ENCODE results near the gene NFAM1.
A peak's percentile ranks its signal among the peaks of the same experiment; 100 is the strongest.

The NFAM1 gene

GRCh38 chr22:42439021-42439567 is 6.9 kb upstream of the NFAM1 start:
- Histone ChIP-seq H3K9ac (ENCODE audit: low read depth, low read length) (no peak overlapping the region), H3K27ac (ENCODE audit: low read depth, low read length) (no peak overlapping the region), H3K27me3 (ENCODE audit: control insufficient read depth, insufficient read depth, low read length) (0 out of 2 replicates have a peak, but pooled peaks cover 5% of the 10 kb centered on the region), H3K36me3 (ENCODE audit: control insufficient read depth, insufficient read depth, low read length) (no peaks in the 10 kb centered on the region), H3K9me3 (ENCODE audit: control insufficient read depth, insufficient read depth, low read length) (no peaks in the 10 kb centered on the region), H3K4me1 (ENCODE audit: control insufficient read depth, insufficient read depth, low read length) (peaks cover 28% of the 10 kb centered on the region), H3K4me3 (ENCODE audit: low read depth, low read length) (no peak overlapping the region)

DNA sequence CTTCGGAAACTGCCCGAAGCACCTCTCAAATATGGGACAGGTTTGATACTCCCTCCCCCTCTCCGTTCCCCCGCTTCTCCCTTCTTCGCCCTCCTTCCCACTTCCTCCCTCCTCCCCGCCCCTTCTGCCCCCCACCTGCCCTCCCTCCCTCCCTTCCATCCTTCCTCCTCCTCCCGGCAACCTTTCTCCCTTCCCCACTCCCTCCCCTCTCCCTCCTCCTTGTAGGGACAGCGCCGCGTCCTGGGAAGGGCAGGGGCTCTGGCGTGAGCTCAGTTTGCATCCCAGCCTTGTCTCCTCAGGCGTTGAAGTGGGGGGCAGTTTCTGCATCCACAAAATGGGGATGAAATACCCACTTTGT is 6.1 kb upstream of the NFAM1 start:
- Histone ChIP-seq H3K9me3 (ENCODE audit: control insufficient read depth, insufficient read depth, low read length) (no peaks in the 10 kb centered on the region), H3K36me3 (ENCODE audit: control insufficient read depth, insufficient read depth, low read length) (no peaks in the 10 kb centered on the region), H3K27ac (ENCODE audit: low read depth, low read length) (no peak overlapping the region), H3K27me3 (ENCODE audit: control insufficient read depth, insufficient read depth, low read length) (0 out of 2 replicates have a peak, but pooled peaks cover 5% of the 10 kb centered on the region), H3K4me3 (ENCODE audit: low read depth, low read length) (peak overlapping the region; percentile 90), H3K4me1 (ENCODE audit: control insufficient read depth, insufficient read depth, low read length) (peaks cover 22% of the 10 kb centered on the region), H3K9ac (ENCODE audit: low read depth, low read length) (no peak overlapping the region)

DNA sequence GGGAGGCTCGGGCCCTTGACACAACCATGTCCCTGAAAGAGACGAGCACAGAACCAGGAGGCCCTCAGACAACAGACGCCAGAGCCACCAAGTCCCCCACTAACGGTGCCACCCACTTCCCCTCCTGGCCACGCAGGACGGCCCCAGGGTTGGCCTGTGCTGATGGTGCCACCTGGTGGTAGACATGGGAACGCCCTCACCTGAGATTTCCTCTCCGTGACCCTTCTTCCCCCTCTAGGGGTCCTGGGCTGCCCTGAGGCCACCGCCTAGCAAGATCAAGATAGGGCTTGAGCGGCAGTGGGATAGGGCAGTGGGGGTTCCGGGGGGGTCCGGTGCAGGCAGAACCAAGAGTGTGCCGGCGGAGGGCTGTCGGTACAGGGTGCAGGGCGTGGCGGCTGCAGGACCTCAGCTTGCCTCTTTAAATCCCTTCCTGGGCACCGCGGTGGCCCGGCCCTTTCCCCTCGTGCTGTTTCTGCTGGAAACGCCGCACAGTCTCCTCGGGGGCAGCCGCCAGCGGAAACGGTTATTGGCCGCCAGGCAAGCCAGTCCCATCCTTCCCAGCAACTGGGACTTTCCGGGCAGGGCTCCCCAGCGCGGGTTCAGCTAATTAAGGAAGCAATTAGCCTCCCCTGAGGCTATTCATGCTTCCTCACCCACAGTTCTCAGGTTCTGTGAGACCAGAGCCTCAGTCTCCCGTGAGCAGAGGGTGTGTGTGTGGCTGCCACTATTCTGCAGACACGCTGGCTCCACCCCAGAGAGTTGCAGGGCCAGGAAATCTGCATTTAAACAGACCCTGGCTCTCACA is 5.5 kb upstream of the NFAM1 start:
- peaks cover 7% of the 10 kb centered on the region for H3K27me3 ChIP-seq (ENCODE audit: control insufficient read depth, insufficient read depth, low read length)
- H3K4me1 ChIP-seq (ENCODE audit: control insufficient read depth, insufficient read depth, low read length), result peaks cover 26% of the 10 kb centered on the region
- no peaks in the 10 kb centered on the region for H3K9me3 ChIP-seq (ENCODE audit: control insufficient read depth, insufficient read depth, low read length)
- H3K4me3 ChIP-seq (ENCODE audit: low read depth, low read length), result peak overlapping the region; percentile 90
- peak overlapping the region; percentile 61 for H3K27ac ChIP-seq (ENCODE audit: low read depth, low read length)
- H3K9ac ChIP-seq (ENCODE audit: low read depth, low read length), result no peak overlapping the region
- H3K36me3 ChIP-seq (ENCODE audit: control insufficient read depth, insufficient read depth, low read length), result no peaks in the 10 kb centered on the region

DNA sequence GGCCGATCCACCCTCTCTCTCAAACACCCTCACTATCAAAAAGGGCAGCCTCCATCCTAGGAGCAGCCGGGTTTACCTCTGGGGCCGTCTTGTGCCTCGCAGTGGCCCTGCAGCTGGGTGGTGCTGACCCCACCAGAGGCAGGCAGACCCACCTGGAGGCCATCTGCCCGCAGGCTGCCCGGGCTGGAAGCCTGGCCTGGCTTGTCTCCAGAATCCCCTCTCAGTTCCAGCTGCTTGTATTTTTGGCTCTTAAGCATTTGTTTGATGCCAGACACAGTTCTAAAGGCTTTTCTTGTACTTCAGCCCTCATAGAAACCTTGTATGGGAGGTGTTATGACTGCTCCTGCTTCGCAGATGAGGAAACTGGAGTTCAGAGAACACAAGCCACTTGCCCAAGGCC is 4.2 kb upstream of the NFAM1 start:
- H3K4me1 ChIP-seq (ENCODE audit: control insufficient read depth, insufficient read depth, low read length), result peaks cover 35% of the 10 kb centered on the region
- no peaks in the 10 kb centered on the region for H3K36me3 ChIP-seq (ENCODE audit: control insufficient read depth, insufficient read depth, low read length)
- no peak overlapping the region for H3K4me3 ChIP-seq (ENCODE audit: low read depth, low read length)
- no peaks in the 10 kb centered on the region for H3K9me3 ChIP-seq (ENCODE audit: control insufficient read depth, insufficient read depth, low read length)
- H3K27ac ChIP-seq (ENCODE audit: low read depth, low read length), result no peak overlapping the region
- no peak overlapping the region for H3K9ac ChIP-seq (ENCODE audit: low read depth, low read length)
- peaks cover 12% of the 10 kb centered on the region for H3K27me3 ChIP-seq (ENCODE audit: control insufficient read depth, insufficient read depth, low read length)

GRCh38 chr22:42434748-42435425 is 2.7 kb upstream of the NFAM1 start:
- H3K4me1 ChIP-seq (ENCODE audit: control insufficient read depth, insufficient read depth, low read length), result peaks cover 27% of the 10 kb centered on the region
- H3K9ac ChIP-seq (ENCODE audit: low read depth, low read length), result no peak overlapping the region
- H3K36me3 ChIP-seq (ENCODE audit: control insufficient read depth, insufficient read depth, low read length), result no peaks in the 10 kb centered on the region
- H3K4me3 ChIP-seq (ENCODE audit: low read depth, low read length), result no peak overlapping the region
- H3K27me3 ChIP-seq (ENCODE audit: control insufficient read depth, insufficient read depth, low read length), result peaks cover 9% of the 10 kb centered on the region
- H3K9me3 ChIP-seq (ENCODE audit: control insufficient read depth, insufficient read depth, low read length), result no peaks in the 10 kb centered on the region
- H3K27ac ChIP-seq (ENCODE audit: low read depth, low read length), result no peak overlapping the region

GRCh38 chr22:42433754-42434682 is 1.8 kb upstream of the NFAM1 start:
- Histone ChIP-seq H3K27ac (ENCODE audit: low read depth, low read length) (no peak overlapping the region), H3K4me3 (ENCODE audit: low read depth, low read length) (no peak overlapping the region), H3K36me3 (ENCODE audit: control insufficient read depth, insufficient read depth, low read length) (no peaks in the 10 kb centered on the region), H3K27me3 (ENCODE audit: control insufficient read depth, insufficient read depth, low read length) (peaks cover 8% of the 10 kb centered on the region), H3K4me1 (ENCODE audit: control insufficient read depth, insufficient read depth, low read length) (peaks cover 19% of the 10 kb centered on the region), H3K9ac (ENCODE audit: low read depth, low read length) (no peak overlapping the region), H3K9me3 (ENCODE audit: control insufficient read depth, insufficient read depth, low read length) (no peaks in the 10 kb centered on the region)

DNA sequence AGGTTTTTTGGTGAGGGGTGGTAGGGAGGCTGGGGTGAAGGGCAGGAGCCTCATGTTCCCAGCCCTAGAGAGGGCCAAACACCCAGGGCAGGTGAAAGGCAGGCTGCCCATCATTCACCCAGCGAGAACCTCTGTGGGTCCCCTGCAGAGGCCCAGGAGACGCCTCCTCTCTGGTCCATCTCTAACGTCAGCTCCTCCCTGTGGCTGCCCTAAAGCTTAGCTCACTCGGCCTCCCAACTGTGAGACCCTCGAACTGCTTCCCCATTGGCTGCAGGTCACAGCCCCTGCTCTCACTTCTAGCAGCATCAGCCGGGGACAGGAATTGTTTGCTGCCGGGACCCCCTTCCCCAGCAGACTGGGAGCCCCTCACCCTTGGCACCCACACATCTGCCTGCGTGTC is 615 bp upstream of the NFAM1 start:
- no peaks in the 10 kb centered on the region for H3K9me3 ChIP-seq (ENCODE audit: control insufficient read depth, insufficient read depth, low read length)
- H3K27me3 ChIP-seq (ENCODE audit: control insufficient read depth, insufficient read depth, low read length), result peaks cover 8% of the 10 kb centered on the region
- H3K4me1 ChIP-seq (ENCODE audit: control insufficient read depth, insufficient read depth, low read length), result peaks cover 15% of the 10 kb centered on the region
- H3K36me3 ChIP-seq (ENCODE audit: control insufficient read depth, insufficient read depth, low read length), result no peaks in the 10 kb centered on the region
- no peak overlapping the region for H3K9ac ChIP-seq (ENCODE audit: low read depth, low read length)
- no peak overlapping the region for H3K27ac ChIP-seq (ENCODE audit: low read depth, low read length)
- no peak overlapping the region for H3K4me3 ChIP-seq (ENCODE audit: low read depth, low read length)

GRCh38 chr22:42431401-42432019 is 693 bp downstream of the NFAM1 start:
- no peaks in the 10 kb centered on the region for H3K36me3 ChIP-seq (ENCODE audit: control insufficient read depth, insufficient read depth, low read length)
- no peak overlapping the region for H3K9ac ChIP-seq (ENCODE audit: low read depth, low read length)
- H3K9me3 ChIP-seq (ENCODE audit: control insufficient read depth, insufficient read depth, low read length), result no peaks in the 10 kb centered on the region
- H3K27ac ChIP-seq (ENCODE audit: low read depth, low read length), result no peak overlapping the region
- peaks cover 8% of the 10 kb centered on the region for H3K27me3 ChIP-seq (ENCODE audit: control insufficient read depth, insufficient read depth, low read length)
- H3K4me1 ChIP-seq (ENCODE audit: control insufficient read depth, insufficient read depth, low read length), result peaks cover 13% of the 10 kb centered on the region; the same call in 1 of the 2 replicates
- no peak overlapping the region for H3K4me3 ChIP-seq (ENCODE audit: low read depth, low read length)

DNA sequence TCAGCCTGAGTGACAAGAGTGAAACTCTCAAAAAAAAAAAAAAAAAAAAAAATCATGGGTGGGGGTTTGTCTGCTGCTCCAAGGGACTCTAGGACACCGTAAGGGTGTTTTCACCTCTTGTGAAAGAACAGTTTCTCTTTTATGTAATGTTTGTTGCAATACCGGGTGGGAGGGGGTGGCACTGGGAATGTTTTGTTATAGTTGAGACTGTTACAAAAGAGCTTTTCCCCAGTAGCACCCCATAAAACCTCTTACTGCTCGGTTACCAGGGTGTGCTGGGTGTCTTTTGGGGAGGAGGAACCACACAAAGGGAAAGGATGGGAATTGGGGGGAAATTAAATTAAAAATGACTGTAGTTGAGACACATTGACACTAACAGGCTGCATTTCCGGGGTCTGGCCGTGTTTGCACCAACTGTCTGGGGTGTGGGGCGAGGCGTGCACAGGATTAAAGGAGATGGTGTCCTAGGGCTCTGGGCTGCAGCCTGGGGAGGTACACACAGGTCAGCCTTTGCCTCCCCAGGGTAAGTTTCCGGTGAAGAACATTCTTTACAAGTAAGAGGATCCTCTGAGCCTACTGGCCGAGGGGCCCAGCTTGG is 1.6 kb downstream of the NFAM1 start:
- Histone ChIP-seq H3K36me3 (ENCODE audit: control insufficient read depth, insufficient read depth, low read length) (no peaks in the 10 kb centered on the region), H3K4me3 (ENCODE audit: low read depth, low read length) (no peak overlapping the region), H3K9ac (ENCODE audit: low read depth, low read length) (no peak overlapping the region), H3K27ac (ENCODE audit: low read depth, low read length) (no peak overlapping the region), H3K27me3 (ENCODE audit: control insufficient read depth, insufficient read depth, low read length) (peaks cover 8% of the 10 kb centered on the region), H3K9me3 (ENCODE audit: control insufficient read depth, insufficient read depth, low read length) (no peaks in the 10 kb centered on the region), H3K4me1 (ENCODE audit: control insufficient read depth, insufficient read depth, low read length) (peaks cover 13% of the 10 kb centered on the region; the same call in 1 of the 2 replicates)

DNA sequence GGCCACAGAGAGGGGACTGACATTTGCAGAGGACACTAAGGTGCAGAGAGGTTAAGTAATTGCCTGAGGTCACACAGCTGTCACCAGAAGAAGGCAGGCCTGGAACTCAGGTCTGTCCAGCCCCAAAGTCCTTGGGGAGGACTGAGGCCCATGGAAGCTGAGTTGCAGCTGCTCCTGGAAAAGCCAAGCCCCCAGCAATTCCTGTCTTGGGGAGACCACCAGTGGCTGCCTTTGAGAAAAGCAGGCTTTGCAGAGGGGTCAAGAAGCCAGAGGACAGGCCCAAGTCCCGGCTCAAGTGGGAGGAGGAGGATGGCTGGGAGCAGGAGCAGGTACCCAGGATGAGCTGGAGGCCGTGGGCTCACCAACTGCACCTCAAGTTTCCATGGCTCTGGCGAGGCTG is 3.4 kb downstream of the NFAM1 start:
- Histone ChIP-seq H3K36me3 (ENCODE audit: control insufficient read depth, insufficient read depth, low read length) (no peaks in the 10 kb centered on the region), H3K9me3 (ENCODE audit: control insufficient read depth, insufficient read depth, low read length) (no peaks in the 10 kb centered on the region), H3K4me1 (ENCODE audit: control insufficient read depth, insufficient read depth, low read length) (peaks cover 18% of the 10 kb centered on the region; the same call in 1 of the 2 replicates), H3K9ac (ENCODE audit: low read depth, low read length) (no peak overlapping the region), H3K4me3 (ENCODE audit: low read depth, low read length) (no peak overlapping the region), H3K27ac (ENCODE audit: low read depth, low read length) (no peak overlapping the region), H3K27me3 (ENCODE audit: control insufficient read depth, insufficient read depth, low read length) (peaks cover 8% of the 10 kb centered on the region)
